Subcutaneous abdominal adipose tissue (tissue), 5 donors: ENCODE measurements around the gene MIER2.

Experiments used
- H3K27ac ChIP-seq: one replicate; pipeline ENCODE4 v1.7.0; 2013; ENCODE audit warnings: low read depth, mild to moderate bottlenecking, inconsistent platforms, low read length, moderate library complexity
- H3K27me3 ChIP-seq, 5 donors: one replicate each; pipeline ENCODE4 v1.7.0; 2013; ENCODE audit warnings: low read length in 5 of 5, inconsistent platforms in 1 of 5; ENCODE audit not compliant: control insufficient read depth in 5 of 5, insufficient read depth in 4 of 5
- H3K36me3 ChIP-seq, 5 donors: one replicate each; pipeline ENCODE4 v1.7.0; 2013; ENCODE audit warnings: low read length in 5 of 5; ENCODE audit not compliant: control insufficient read depth in 5 of 5, insufficient read depth in 5 of 5
- H3K4me1 ChIP-seq, 5 donors: one replicate each; pipeline ENCODE4 v1.7.0; 2013; ENCODE audit warnings: low read length in 5 of 5, mild to moderate bottlenecking in 3 of 5, moderate library complexity in 1 of 5; ENCODE audit not compliant: control insufficient read depth in 5 of 5, insufficient read depth in 5 of 5
- H3K4me3 ChIP-seq, 5 donors: one replicate each; pipeline ENCODE4 v1.7.0; 2013; ENCODE audit warnings: low read length in 5 of 5, low read depth in 1 of 5
- H3K9ac ChIP-seq, 5 donors: one replicate each; pipeline ENCODE4 v1.7.0; 2013; ENCODE audit warnings: low read length in 5 of 5, mild to moderate bottlenecking in 4 of 5, moderate library complexity in 3 of 5
- H3K9me3 ChIP-seq, 5 donors: one replicate each; pipeline ENCODE4 v1.7.0; 2013; ENCODE audit warnings: low read length in 5 of 5; ENCODE audit not compliant: control insufficient read depth in 5 of 5
- donor health status: healthy.
- donor health status: healthy.
- donor health status: healthy.
- donor health status: healthy.
- donor health status: healthy.

The MIER2 gene

GRCh38 chr19:370641-371330 lies 26.2 kb upstream of the MIER2 start:
- Histone ChIP-seq H3K9ac (no peak overlapping the region), H3K27me3 (peaks cover 13 to 61% (median 56%) of the 10 kb centered on the region in 5 donors), H3K4me3 (no peak overlapping the region), H3K36me3 (no peaks in the 10 kb centered on the region), H3K27ac (no peak overlapping the region), H3K4me1 (peaks cover 0 to 11% (median 8%) of the 10 kb centered on the region in 5 donors), H3K9me3 (peaks cover 0 to 5% (median 3%) of the 10 kb centered on the region in 5 donors)

- H3K36me3 ChIP-seq = no peaks in the 10 kb centered on the region
- H3K4me3 ChIP-seq = no peak overlapping the region
- no peak overlapping the region for H3K9ac ChIP-seq
- H3K4me1 ChIP-seq = peaks cover 0 to 11% (median 8%) of the 10 kb centered on the region in 5 donors
- peaks cover 13 to 57% (median 53%) of the 10 kb centered on the region in 5 donors for H3K27me3 ChIP-seq
- peaks cover 0 to 5% (median 3%) of the 10 kb centered on the region in 5 donors for H3K9me3 ChIP-seq
- no peak overlapping the region for H3K27ac ChIP-seq
These were observed 25.3 kb upstream of the MIER2 start for GRCh38 chr19:369876-370275.

GRCh38 chr19:369256-369655 lies 24.7 kb upstream of the MIER2 start:
- Histone ChIP-seq H3K4me1 (peaks cover 0 to 11% (median 8%) of the 10 kb centered on the region in 5 donors), H3K27ac (no peak overlapping the region), H3K9me3 (peaks cover 0 to 5% (median 3%) of the 10 kb centered on the region in 5 donors), H3K4me3 (no peak overlapping the region), H3K9ac (no peak overlapping the region), H3K36me3 (no peaks in the 10 kb centered on the region), H3K27me3 (peaks cover 10 to 55% (median 48%) of the 10 kb centered on the region in 5 donors)

DNA sequence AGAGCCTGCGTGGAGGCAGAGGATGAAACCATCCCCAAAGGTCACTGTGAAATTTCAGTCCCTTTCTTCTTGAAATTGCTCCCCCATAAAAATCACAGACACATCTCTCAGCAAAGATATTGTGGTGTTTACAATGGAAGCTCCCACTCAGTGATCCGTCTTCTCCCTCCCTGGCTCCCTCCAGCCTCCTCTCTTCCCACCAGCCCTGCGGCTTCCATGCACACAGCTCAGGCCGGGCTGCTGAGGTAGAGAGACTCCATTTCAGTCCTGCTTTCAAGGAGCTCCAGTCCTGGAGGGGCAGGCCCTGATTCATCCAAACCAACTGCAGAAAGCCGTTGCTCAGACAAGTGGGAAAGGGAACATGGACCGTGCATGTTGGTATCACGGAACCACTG lies 24.0 kb upstream of the MIER2 start:
- H3K27me3 ChIP-seq = peaks cover 5 to 49% (median 41%) of the 10 kb centered on the region in 5 donors

GRCh38 chr19:367963-368629 lies 23.5 kb upstream of the MIER2 start:
- Histone ChIP-seq H3K4me1 (peaks cover 0 to 11% (median 8%) of the 10 kb centered on the region in 5 donors), H3K4me3 (no peak overlapping the region), H3K27me3 (peaks cover 4 to 44% (median 36%) of the 10 kb centered on the region in 5 donors), H3K9me3 (peaks cover 0 to 5% (median 3%) of the 10 kb centered on the region in 5 donors), H3K27ac (no peak overlapping the region), H3K9ac (no peak overlapping the region), H3K36me3 (no peaks in the 10 kb centered on the region)

More for the DNA sequence above, 24.0 kb upstream of the MIER2 start:
- Histone ChIP-seq H3K27ac (no peak overlapping the region), H3K9ac (no peak overlapping the region), H3K9me3 (peaks cover 0 to 5% (median 3%) of the 10 kb centered on the region in 5 donors), H3K36me3 (no peaks in the 10 kb centered on the region), H3K4me3 (no peak overlapping the region), H3K4me1 (peaks cover 0 to 11% (median 8%) of the 10 kb centered on the region in 5 donors)

- Histone ChIP-seq H3K4me1 (peaks cover 0 to 10% (median 5%) of the 10 kb centered on the region in 5 donors), H3K27ac (no peak overlapping the region), H3K9ac (no peak overlapping the region), H3K9me3 (peaks cover 0 to 5% (median 3%) of the 10 kb centered on the region in 5 donors), H3K27me3 (peaks cover 4 to 39% (median 35%) of the 10 kb centered on the region in 5 donors), H3K36me3 (no peaks in the 10 kb centered on the region), H3K4me3 (no peak overlapping the region)
These were observed 23.0 kb upstream of the MIER2 start for GRCh38 chr19:367561-367960.

- no peak overlapping the region for H3K27ac ChIP-seq
- no peak overlapping the region for H3K4me3 ChIP-seq
- peaks cover 0 to 5% (median 3%) of the 10 kb centered on the region in 5 donors for H3K9me3 ChIP-seq
- peaks cover 4 to 37% (median 32%) of the 10 kb centered on the region in 5 donors for H3K27me3 ChIP-seq
- H3K36me3 ChIP-seq = no peaks in the 10 kb centered on the region
- H3K9ac ChIP-seq = no peak overlapping the region
- peaks cover 0 to 5% (median 0%) of the 10 kb centered on the region in 5 donors for H3K4me1 ChIP-seq
These were observed 22.4 kb upstream of the MIER2 start for GRCh38 chr19:366951-367350.

- no peak overlapping the region for H3K27ac ChIP-seq
- H3K27me3 ChIP-seq = peaks cover 4 to 30% (median 27%) of the 10 kb centered on the region in 5 donors
- peaks cover 0 to 5% (median 3%) of the 10 kb centered on the region in 5 donors for H3K9me3 ChIP-seq
- no peak overlapping the region for H3K9ac ChIP-seq
- no peaks in the 10 kb centered on the region for H3K4me1 ChIP-seq
- no peaks in the 10 kb centered on the region for H3K36me3 ChIP-seq
- H3K4me3 ChIP-seq = no peak overlapping the region
These were observed 21.7 kb upstream of the MIER2 start for GRCh38 chr19:366205-366783.

DNA sequence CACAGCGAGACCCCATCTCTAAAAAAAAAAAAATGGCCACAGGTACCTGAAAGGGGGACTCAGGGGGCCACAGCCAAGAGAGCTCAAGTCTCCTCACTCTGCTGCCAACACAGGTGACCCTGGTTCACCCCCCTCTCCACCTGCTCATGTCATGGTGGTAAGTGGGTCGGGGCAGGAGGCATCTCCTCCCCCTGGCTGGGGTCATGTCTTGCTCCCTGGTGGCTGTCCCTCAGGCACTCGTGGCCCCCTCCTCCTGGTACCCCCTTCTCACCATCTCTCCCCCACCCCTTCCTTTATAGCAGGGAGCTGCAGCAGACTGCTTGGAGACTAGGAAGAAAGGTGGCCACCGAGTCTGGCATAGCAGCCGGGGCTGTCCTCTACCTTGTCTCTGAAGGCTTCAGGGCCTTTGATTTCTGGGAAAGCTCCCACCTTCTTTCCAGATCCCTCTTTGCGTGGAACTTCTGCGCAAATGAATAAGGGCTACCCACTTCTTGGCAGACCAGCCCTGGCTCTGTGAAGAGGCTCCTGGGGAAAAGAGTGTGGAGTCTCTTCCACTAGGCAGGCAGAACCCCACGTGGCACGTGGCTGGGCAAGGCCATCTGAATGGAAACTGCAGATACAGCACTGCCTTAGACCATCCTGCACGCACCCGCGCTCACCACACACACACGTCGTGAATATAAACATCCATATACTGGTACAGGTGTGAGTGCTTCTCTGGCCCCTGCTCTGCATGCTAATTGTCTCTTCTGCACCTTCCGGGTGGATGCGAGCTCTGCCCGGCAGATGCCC lies 20.1 kb upstream of the MIER2 start:
- Histone ChIP-seq H3K9me3 (peaks cover 0 to 5% (median 3%) of the 10 kb centered on the region in 5 donors), H3K36me3 (no peaks in the 10 kb centered on the region), H3K27me3 (peaks cover under 1 to 31% (median 25%) of the 10 kb centered on the region in 5 donors), H3K27ac (no peak overlapping the region), H3K4me1 (no peaks in the 10 kb centered on the region), H3K9ac (no peak overlapping the region), H3K4me3 (no peak overlapping the region)
